Mesodermal cell (in vitro differentiated cells): ENCODE measurements around the gene TMEM35A.

ENCODE experiments used
- H3K27ac ChIP-seq: 2 replicates; pipeline ENCODE4 v1.7.0; 2013; ENCODE audit warnings: mild to moderate bottlenecking, low read depth, low read length, moderate library complexity; ENCODE audit not compliant: severe bottlenecking
- H3K36me3 ChIP-seq: 2 replicates; pipeline ENCODE4 v1.7.1; 2013; ENCODE audit warnings: mild to moderate bottlenecking, low read length, moderate library complexity; ENCODE audit not compliant: control insufficient read depth, insufficient read depth
- H3K4me1 ChIP-seq: one replicate; pipeline ENCODE4 v1.7.1; 2013; ENCODE audit warnings: mild to moderate bottlenecking, low read length; ENCODE audit not compliant: insufficient read depth, control insufficient read depth, poor library complexity, severe bottlenecking
- H3K4me3 ChIP-seq: 2 replicates; pipeline ENCODE4 v1.7.0; 2013; ENCODE audit warnings: low read length, control low read depth, mild to moderate bottlenecking; ENCODE audit not compliant: insufficient read depth, poor library complexity, severe bottlenecking; ENCODE audit errors: extremely low read depth
- H3K9me3 ChIP-seq: 2 replicates; pipeline ENCODE4 v1.7.1; 2013; ENCODE audit warnings: mild to moderate bottlenecking, low read length, moderate library complexity; ENCODE audit not compliant: control insufficient read depth
- WGBS, 2 experiments: methylation state at CpG; one replicate each; pipeline ENCODE4 v1.1.5; 2013; ENCODE audit warnings: missing lambda C conversion rate in 2 of 2; ENCODE audit not compliant: insufficient coverage in 2 of 2; 5-methylcytosine and 5-hydroxymethylcytosine counted together

The TMEM35A gene

GRCh38 chrX:101079736-101080270, 1.1 kb downstream of the TMEM35A start:
- no peaks in the 10 kb centered on the region for H3K36me3 ChIP-seq
- peaks cover 6% of the 10 kb centered on the region for H3K4me1 ChIP-seq
- H3K9me3 ChIP-seq = no peaks in the 10 kb centered on the region
- H3K27ac ChIP-seq = no peak overlapping the region
- H3K4me3 ChIP-seq = peak overlapping the region; percentile 2
- WGBS, 2 experiments = 57% methylated on average over 1 of the region's 8 CpGs; no CpG with 5 or more reads in 1 of the 2 experiments

DNA sequence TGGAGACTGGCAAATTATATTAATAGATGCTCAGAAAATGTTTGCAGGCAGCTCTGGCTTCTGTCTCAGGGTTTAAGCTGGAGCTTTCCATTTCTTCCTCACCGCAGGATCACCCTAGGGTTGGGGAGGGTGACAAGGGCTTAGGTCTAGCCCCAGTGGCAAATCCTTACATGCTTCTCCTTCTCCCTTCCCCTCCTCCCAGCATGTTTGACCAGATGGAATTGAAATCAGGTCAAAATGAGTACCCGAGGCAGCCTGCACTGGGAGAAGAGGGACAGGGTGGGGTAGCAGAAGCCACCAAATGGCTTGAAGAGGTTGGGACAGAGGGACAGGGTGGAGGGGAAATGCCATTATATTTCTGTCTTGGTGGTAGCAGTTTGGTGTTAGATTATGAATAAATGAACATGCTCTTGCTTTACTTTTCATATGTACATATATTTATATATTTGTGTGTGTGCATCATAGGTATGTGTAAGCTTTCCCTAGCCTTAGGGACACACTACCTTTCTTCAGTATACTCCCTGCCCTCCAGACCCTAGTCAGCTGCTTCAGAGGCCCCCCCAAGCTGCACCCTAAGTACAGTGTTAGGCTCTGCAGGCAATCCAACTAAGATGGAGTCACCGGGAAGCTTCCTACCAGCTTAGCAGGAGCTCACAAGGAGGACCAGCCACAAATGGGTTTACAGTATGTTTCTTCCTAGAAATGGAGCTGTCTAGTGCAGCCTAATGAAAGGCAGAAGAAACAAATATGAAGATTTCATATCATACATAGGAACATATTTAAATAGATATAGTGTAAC, 1.8 kb downstream of the TMEM35A start:
- H3K27ac ChIP-seq = no peak overlapping the region
- peaks cover 6% of the 10 kb centered on the region for H3K4me1 ChIP-seq
- no peaks in the 10 kb centered on the region for H3K36me3 ChIP-seq
- WGBS, 2 experiments = 83 to 100% methylated on average over 1 of the region's 3 CpGs
- H3K9me3 ChIP-seq = no peaks in the 10 kb centered on the region
- H3K4me3 ChIP-seq = no peak overlapping the region

DNA sequence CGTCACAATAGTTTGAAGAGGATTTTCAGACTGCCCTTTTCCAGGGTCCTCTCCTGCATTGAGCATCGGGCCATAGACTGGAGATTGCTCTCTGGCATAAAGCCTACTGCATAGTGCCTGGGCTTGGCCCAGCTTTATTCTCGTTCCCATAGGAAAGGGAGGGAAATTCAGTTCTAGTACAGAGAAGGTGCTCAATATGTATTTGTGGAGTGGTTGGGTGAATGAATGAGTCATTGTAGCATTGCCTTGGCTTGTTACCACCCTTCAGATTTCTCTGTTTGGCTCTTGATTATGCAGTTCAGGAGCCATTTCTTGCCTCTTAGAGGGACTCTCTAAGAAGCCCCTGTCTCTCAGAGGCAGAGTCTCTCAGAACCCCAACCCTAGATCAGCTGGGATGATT, 2.6 kb downstream of the TMEM35A start:
- no peaks in the 10 kb centered on the region for H3K9me3 ChIP-seq

DNA sequence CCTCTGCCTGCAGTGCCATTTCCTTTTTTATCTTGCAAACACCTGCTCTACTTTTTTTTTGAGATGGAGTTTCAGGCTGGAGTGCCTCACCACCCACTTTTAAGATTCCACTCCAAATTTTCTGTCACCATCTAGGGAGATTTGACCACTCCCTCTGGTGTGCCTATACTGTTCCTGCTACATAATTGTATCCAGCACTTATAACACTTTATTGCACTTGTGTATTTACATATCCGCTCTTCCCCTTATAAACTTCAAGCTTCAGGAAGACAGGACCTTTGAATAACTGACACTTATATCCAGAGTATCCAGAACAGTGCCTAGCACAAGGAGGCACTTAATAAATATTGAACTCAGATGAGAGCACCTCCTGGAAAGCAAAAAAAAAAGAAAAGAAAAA, 13.1 kb downstream of the TMEM35A start:
- Histone ChIP-seq H3K4me1 (no peaks in the 10 kb centered on the region), H3K9me3 (no peaks in the 10 kb centered on the region), H3K4me3 (no peak overlapping the region), H3K36me3 (no peaks in the 10 kb centered on the region), H3K27ac (no peak overlapping the region)
- 100% methylated on average over 1 of the region's 1 CpG; no CpG with 5 or more reads in 1 of the 2 experiments for WGBS, 2 experiments

More for the DNA sequence above, 2.6 kb downstream of the TMEM35A start:
- 100% methylated on average over 1 of the region's 3 CpGs; no CpG with 5 or more reads in 1 of the 2 experiments for WGBS, 2 experiments
- no peak overlapping the region for H3K27ac ChIP-seq
- H3K36me3 ChIP-seq = no peaks in the 10 kb centered on the region
- peaks cover 6% of the 10 kb centered on the region for H3K4me1 ChIP-seq
- no peak overlapping the region for H3K4me3 ChIP-seq

DNA sequence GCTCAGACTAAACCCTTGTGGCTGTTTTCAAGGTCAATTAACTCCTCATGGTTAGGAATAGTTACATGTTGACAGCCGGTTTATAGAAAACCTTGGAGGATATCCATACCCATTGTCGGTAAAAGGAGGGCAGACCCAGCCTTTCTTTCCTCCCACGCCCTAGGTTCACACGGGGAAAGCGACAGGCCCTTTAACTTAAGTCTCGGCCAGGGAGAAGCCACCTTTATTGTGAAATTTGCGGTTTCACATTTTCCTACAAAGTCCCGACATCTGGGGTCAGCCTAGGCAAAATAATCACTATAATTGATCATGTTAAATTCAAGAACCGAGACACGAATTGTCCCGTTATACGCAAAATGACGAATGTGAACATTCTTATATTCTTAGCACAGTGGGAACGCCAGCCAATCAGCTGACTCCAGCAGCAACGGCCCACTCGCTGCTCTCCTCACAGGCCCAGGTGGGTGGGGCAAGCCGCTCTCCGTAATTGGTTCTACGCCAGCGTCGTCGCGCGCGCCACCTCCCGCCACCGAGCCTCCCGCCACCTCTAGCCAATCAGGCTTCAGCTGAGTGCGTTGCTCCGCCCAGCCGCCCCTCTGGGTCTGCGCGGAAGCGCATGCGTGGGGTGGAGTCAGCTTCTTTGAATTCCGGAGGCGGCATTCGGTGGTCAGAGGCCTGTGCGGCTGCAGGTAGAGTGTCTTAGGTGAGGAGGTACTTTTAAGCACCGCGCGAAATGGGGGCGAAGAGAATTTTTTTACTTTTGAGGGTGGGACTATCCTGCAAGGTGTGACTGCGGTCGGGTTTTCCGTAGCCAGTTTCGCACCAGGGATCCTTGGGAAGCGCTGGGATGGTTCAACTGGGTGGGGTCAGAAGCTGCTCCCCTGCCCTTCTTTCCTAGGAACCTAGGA, 19.1 kb downstream of the TMEM35A start, which contains the start of gene CENPI:
CENPI (plus strand) TSS at position 659 of the 908 bp plus-strand sequence. CDS start 2,867 bp downstream, outside the sequence.
- H3K27ac ChIP-seq = peak within 1 kb of the TSS; percentile 64
- 0% methylated on average over 19 to 23 of the region's 48 CpGs for WGBS, 2 experiments
- no peaks in the 10 kb centered on the region for H3K4me1 ChIP-seq
- H3K4me3 ChIP-seq = peak within 1 kb of the TSS; percentile 53
- peaks cover 16% of the 10 kb centered on the region for H3K36me3 ChIP-seq
- no peaks in the 10 kb centered on the region for H3K9me3 ChIP-seq

- no peak overlapping the region for H3K27ac ChIP-seq
- no peaks in the 10 kb centered on the region for H3K9me3 ChIP-seq
- no peaks in the 10 kb centered on the region for H3K4me1 ChIP-seq
- H3K36me3 ChIP-seq = peaks cover 66% of the 10 kb centered on the region
- WGBS, 2 experiments = 80 to 100% methylated on average over 1 of the region's 4 CpGs
- no peak overlapping the region for H3K4me3 ChIP-seq
These were observed 29.6 kb downstream of the TMEM35A start for GRCh38 chrX:101108284-101108683.

DNA sequence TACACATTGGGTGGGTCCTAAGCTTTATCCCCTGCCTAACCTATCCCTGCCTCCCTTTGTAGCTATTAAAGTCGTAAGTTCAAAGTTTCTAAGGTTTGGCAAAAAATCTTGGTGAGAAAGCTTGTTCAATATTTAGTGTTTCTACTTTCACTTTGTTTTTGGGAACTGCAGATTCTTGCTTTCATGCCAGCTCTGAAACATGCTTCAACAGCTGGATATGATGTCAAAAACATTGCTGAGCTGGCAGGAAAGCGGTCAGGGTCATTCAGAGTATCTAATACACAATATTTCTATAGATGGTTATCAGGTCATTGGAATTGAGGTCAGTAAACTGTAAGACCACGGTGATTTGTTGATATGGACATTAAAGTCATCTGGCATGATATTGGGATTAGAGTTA, 39.0 kb downstream of the TMEM35A start:
- Histone ChIP-seq H3K4me3 (no peak overlapping the region), H3K9me3 (no peaks in the 10 kb centered on the region), H3K27ac (no peak overlapping the region), H3K36me3 (peaks cover 52% of the 10 kb centered on the region), H3K4me1 (no peaks in the 10 kb centered on the region)
- 100% methylated on average over 1 of the region's 3 CpGs; no CpG with 5 or more reads in 1 of the 2 experiments for WGBS, 2 experiments

GRCh38 chrX:101136235-101136634, 57.6 kb downstream of the TMEM35A start:
- Histone ChIP-seq H3K9me3 (no peaks in the 10 kb centered on the region), H3K4me1 (peaks cover 2% of the 10 kb centered on the region), H3K27ac (no peak overlapping the region), H3K4me3 (no peak overlapping the region), H3K36me3 (peaks cover 58% of the 10 kb centered on the region)
- WGBS, 2 experiments = 71% methylated on average over 1 of the region's 2 CpGs; no CpG with 5 or more reads in 1 of the 2 experiments
